Subcutaneous adipose tissue (tissue), 4 donors: ENCODE results near the gene MGAT5. TPM values are rescaled to one million over a fixed set of nuclear protein-coding genes. Genes with fewer than 3 reads are reported as not detected.

Source experiments
- CTCF ChIP-seq: fragments of 450-650 bp; IDR thresholded peaks from one replicate; pipeline ENCODE4 v1.5.1; 2016; ENCODE audit warnings: low read depth, mild to moderate bottlenecking, control low read depth, antibody characterized with exemption, moderate library complexity
- total RNA-seq, 4 donors: library from RNA; depleted of rRNA; stranded (reverse); fragments of >200 nt; gene quantifications; one replicate each; pipeline ENCODE4 v1.1.0, GENCODE V29; 2016

Gene MGAT5
- total RNA-seq, 4 donors from 2014 or later = 22.0 to 42.8 (median 32.2) TPM

GRCh38 chr2:134454426-134454825 is 200.6 kb downstream of the MGAT5 start:
- TF ChIP-seq CTCF = no peak

- no peak for TF ChIP-seq CTCF
Observed at GRCh38 chr2:134454931-134455330, 201.1 kb downstream of the MGAT5 start.

- TF ChIP-seq CTCF = no peak
Observed at GRCh38 chr2:134455426-134455825, 201.6 kb downstream of the MGAT5 start.

GRCh38 chr2:134457353-134457752 is 203.5 kb downstream of the MGAT5 start:
- no peak for TF ChIP-seq CTCF

- no peak for TF ChIP-seq CTCF
Observed at GRCh38 chr2:134457765-134458472, 204.0 kb downstream of the MGAT5 start.

- TF ChIP-seq CTCF = no peak
Observed at GRCh38 chr2:134458473-134458853, 204.6 kb downstream of the MGAT5 start.

- TF ChIP-seq CTCF = no peak
Observed at GRCh38 chr2:134458950-134459349, 205.1 kb downstream of the MGAT5 start.
